ENCODE measurements around the gene CCNL1.

GRCh38 chr3:157101486-157101885, 58.5 kb downstream of the CCNL1 start:
- TF ChIP-seq, protein P1, sequence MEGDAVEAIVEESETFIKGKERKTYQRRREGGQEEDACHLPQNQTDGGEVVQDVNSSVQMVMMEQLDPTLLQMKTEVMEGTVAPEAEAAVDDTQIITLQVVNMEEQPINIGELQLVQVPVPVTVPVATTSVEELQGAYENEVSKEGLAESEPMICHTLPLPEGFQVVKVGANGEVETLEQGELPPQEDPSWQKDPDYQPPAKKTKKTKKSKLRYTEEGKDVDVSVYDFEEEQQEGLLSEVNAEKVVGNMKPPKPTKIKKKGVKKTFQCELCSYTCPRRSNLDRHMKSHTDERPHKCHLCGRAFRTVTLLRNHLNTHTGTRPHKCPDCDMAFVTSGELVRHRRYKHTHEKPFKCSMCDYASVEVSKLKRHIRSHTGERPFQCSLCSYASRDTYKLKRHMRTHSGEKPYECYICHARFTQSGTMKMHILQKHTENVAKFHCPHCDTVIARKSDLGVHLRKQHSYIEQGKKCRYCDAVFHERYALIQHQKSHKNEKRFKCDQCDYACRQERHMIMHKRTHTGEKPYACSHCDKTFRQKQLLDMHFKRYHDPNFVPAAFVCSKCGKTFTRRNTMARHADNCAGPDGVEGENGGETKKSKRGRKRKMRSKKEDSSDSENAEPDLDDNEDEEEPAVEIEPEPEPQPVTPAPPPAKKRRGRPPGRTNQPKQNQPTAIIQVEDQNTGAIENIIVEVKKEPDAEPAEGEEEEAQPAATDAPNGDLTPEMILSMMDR (IDR thresholded peaks at IDR 0.05; ENCODE audit: insufficient read depth, low read length) = no peak
- TF ChIP-seq POLR2AphosphoS5 (IDR thresholded peaks at IDR 0.05; ENCODE audit: low read depth) = no peak
